HG02973 (cell line): Measurements from ENCODE around the gene DOCK6.

Source experiments
- ATAC-seq: cut with Tn5 transposase; IDR thresholded peaks from one replicate; pipeline ENCODE4 v1.9.1; 2021; ENCODE audit warnings: moderate library complexity; ENCODE audit not compliant: unreplicated experiment

The DOCK6 gene

GRCh38 chr19:11151181-11151580, 111.1 kb downstream of the DOCK6 start:
- ATAC-seq = no peak
